Kidney (tissue), 14 donors: ENCODE results near the gene MTX1. TPM values are rescaled to one million over a fixed set of nuclear protein-coding genes. Genes with fewer than 3 reads are reported as not detected.

ENCODE experiments used
- DNase-seq, 5 donors: peaks; one replicate each; pipeline ENCODE4 v3.0.0-alpha.2; 2013 to 2020
- FAIRE-seq: peaks from 2 replicates; lab custom pipeline; 2012; peaks lifted over from hg19 to GRCh38; lab: Jason Lieb, UNC
- H3K27ac ChIP-seq, 2 donors: one replicate each; pipeline ENCODE4 v1.7.0; 2013; ENCODE audit warnings: low read depth in 2 of 2, low read length in 2 of 2, inconsistent platforms in 1 of 2
- H3K27me3 ChIP-seq: one replicate; pipeline ENCODE4 v1.7.1; 2013; ENCODE audit warnings: low read length, inconsistent platforms; ENCODE audit not compliant: control insufficient read depth, insufficient read depth
- H3K36me3 ChIP-seq, 3 donors: one replicate each; pipeline versions ENCODE4 v1.7.0 to v1.7.1; 2013; ENCODE audit warnings: low read length in 3 of 3, control low read depth in 1 of 3, inconsistent platforms in 1 of 3; ENCODE audit not compliant: insufficient read depth in 3 of 3, control insufficient read depth in 2 of 3
- H3K4me1 ChIP-seq, 3 donors: one replicate each; pipeline versions ENCODE4 v1.7.0 to v1.7.1; 2013; ENCODE audit warnings: low read length in 3 of 3, inconsistent platforms in 1 of 3, low read depth in 1 of 3; ENCODE audit not compliant: control insufficient read depth in 2 of 3, insufficient read depth in 2 of 3
- H3K4me3 ChIP-seq, 3 donors: one replicate each; pipeline versions ENCODE4 v1.7.0 to v1.8.1; 2013; ENCODE audit warnings: low read length in 3 of 3, control low read depth in 1 of 3, inconsistent platforms in 1 of 3
- H3K9ac ChIP-seq, 3 donors: one replicate each; pipeline versions ENCODE4 v1.7.0 to v1.7.1; 2013; ENCODE audit warnings: low read length in 3 of 3, control low read depth in 1 of 3, inconsistent platforms in 1 of 3
- H3K9me3 ChIP-seq, 3 donors: one replicate each; pipeline versions ENCODE4 v1.7.0 to v1.7.1; 2013; ENCODE audit warnings: low read length in 3 of 3, control low read depth in 1 of 3, inconsistent platforms in 1 of 3; ENCODE audit not compliant: control insufficient read depth in 2 of 3, insufficient read depth in 1 of 3
- intact Hi-C: fragments of 100-400 bp; cut with DNase I; formaldehyde crosslinking; loops from one replicate; pipeline ENCODE4 v1.11.1; 2022
- polyA plus RNA-seq: library from polyadenylated mRNA; stranded (reverse); fragments of 350-450 nt; fragmentation: Illumina TruSeq; extraction: RNeasy Lipid Tissue Mini Kit (QIAGEN cat#74804); gene quantifications from one replicate; pipeline ENCODE4 v1.2.3, GENCODE V29; 2014; ENCODE audit warnings: low read depth, low replicate concordance; ENCODE audit not compliant: insufficient read depth
- total RNA-seq: library from RNA; stranded (reverse); fragmentation: NEBNext Ultra II Directional; extraction: Animal tissue kit (Norgen Biotek cat#: 25700); gene quantifications from one replicate; pipeline ENCODE4 v1.2.1, GENCODE V29; 2021
- TF ChIP-seq, protein P1 (sequence below): IDR thresholded peaks from 3 replicates; pipeline ENCODE4 v1.5.1; 2012; ENCODE audit warnings: mild to moderate bottlenecking, moderate library complexity, borderline replicate concordance; ENCODE audit not compliant: insufficient read depth; ENCODE audit errors: extremely low read depth
- donor health status: control.
- donor health status: control.
- donor health status: control.
- donor health status: control.
- donor health status: control.
- donor health status: DM: yes; HTN: yes; CAD: no.
- donor health status: Normal renal cell carcinoma (clear cell type).

MTX1 gene
- total and polyA plus RNA-seq, 2 donors from 2014 or later = 38.8 to 86.9 TPM

DNA sequence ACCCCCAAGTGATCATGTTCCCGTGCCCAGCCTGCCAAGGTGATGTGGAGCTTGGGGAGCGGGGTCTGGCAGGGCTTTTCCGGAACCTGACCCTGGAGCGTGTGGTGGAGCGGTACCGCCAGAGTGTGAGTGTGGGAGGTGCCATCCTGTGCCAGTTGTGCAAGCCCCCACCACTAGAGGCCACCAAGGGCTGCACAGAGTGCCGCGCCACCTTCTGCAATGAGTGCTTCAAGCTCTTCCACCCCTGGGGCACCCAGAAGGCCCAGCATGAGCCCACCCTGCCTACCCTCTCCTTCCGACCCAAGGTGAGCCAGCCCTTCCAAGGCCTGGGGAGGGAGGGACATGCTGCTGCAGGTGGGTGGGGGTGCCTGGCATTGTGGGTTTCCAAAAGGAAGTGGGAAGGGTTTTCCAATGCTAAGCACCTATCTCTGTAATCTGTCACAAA is 32.5 kb upstream of the MTX1 start:
- Histone ChIP-seq H3K36me3 (no peaks in the 10 kb centered on the region), H3K9me3 (no peaks in the 10 kb centered on the region), H3K4me3 (no peak overlapping the region), H3K9ac (no peak overlapping the region), H3K27ac (no peak overlapping the region), H3K4me1 (peaks cover 0 to 19% (median 10%) of the 10 kb centered on the region in 3 donors), H3K27me3 (no peaks in the 10 kb centered on the region)
- no peak for FAIRE-seq
- intact Hi-C loops = loop anchor here (10.0 kb wide), 1 partner anchor 49 kb away; no protein-coding TSS in a partner anchor
- peak in 2 of 5 donors; percentile 62 to 80 for DNase-seq
- TF ChIP-seq, protein P1, sequence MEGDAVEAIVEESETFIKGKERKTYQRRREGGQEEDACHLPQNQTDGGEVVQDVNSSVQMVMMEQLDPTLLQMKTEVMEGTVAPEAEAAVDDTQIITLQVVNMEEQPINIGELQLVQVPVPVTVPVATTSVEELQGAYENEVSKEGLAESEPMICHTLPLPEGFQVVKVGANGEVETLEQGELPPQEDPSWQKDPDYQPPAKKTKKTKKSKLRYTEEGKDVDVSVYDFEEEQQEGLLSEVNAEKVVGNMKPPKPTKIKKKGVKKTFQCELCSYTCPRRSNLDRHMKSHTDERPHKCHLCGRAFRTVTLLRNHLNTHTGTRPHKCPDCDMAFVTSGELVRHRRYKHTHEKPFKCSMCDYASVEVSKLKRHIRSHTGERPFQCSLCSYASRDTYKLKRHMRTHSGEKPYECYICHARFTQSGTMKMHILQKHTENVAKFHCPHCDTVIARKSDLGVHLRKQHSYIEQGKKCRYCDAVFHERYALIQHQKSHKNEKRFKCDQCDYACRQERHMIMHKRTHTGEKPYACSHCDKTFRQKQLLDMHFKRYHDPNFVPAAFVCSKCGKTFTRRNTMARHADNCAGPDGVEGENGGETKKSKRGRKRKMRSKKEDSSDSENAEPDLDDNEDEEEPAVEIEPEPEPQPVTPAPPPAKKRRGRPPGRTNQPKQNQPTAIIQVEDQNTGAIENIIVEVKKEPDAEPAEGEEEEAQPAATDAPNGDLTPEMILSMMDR = peak; percentile 7

GRCh38 chr1:155176544-155177071 is 31.9 kb upstream of the MTX1 start:
- H3K9me3 ChIP-seq = no peaks in the 10 kb centered on the region
- TF ChIP-seq, protein P1 = peak; percentile 97
- no peaks in the 10 kb centered on the region for H3K27me3 ChIP-seq
- H3K4me1 ChIP-seq = peaks cover 0 to 19% (median 10%) of the 10 kb centered on the region in 3 donors
- no peaks in the 10 kb centered on the region for H3K36me3 ChIP-seq
- intact Hi-C loops = loop anchor here (10.0 kb wide), 1 partner anchor 48 kb away; no protein-coding TSS in a partner anchor
- FAIRE-seq (no peak), DNase-seq (peak; percentile 78 to 90 (median 87))
- H3K9ac ChIP-seq = peak overlapping the region in 1 of 3 donors; percentile 55
- peak overlapping the region; percentile 18 to 25 for H3K27ac ChIP-seq
- peak overlapping the region in 1 of 3 donors; percentile 29 for H3K4me3 ChIP-seq

GRCh38 chr1:155177192-155177917 is 31.1 kb upstream of the MTX1 start:
- peak overlapping the region in 1 of 2 donors; percentile 18 for H3K27ac ChIP-seq
- peak overlapping the region in 1 of 3 donors; percentile 29 for H3K4me3 ChIP-seq
- H3K9me3 ChIP-seq = no peaks in the 10 kb centered on the region
- H3K27me3 ChIP-seq = no peaks in the 10 kb centered on the region
- peaks cover 0 to 15% (median 7%) of the 10 kb centered on the region in 3 donors for H3K4me1 ChIP-seq
- intact Hi-C loops = loop anchor here (10.0 kb wide), 1 partner anchor 47 kb away; no protein-coding TSS in a partner anchor
- peak in 2 of 5 donors; percentile 58 to 81 for DNase-seq
- H3K36me3 ChIP-seq = no peaks in the 10 kb centered on the region
- TF ChIP-seq, protein P1 = no peak
- no peak for FAIRE-seq
- H3K9ac ChIP-seq = peak overlapping the region in 1 of 3 donors; percentile 55
